HepG2 (cell line): ENCODE results near the gene FOXA1. TPM values are rescaled to one million over a fixed set of nuclear protein-coding genes. Genes with fewer than 3 reads are reported as not detected.

Experiments used
- AKAP8 ChIP-seq: sonication (generic); formaldehyde crosslinking; IDR thresholded peaks from 2 replicates; pipeline ENCODE4 v1.5.1; 2020; ENCODE audit warnings: mild to moderate bottlenecking, missing genetic modification reagents
- ARID4A ChIP-seq: sonication (generic); formaldehyde crosslinking; IDR thresholded peaks from 2 replicates; pipeline ENCODE4 v1.5.0; 2020; ENCODE audit warnings: mild to moderate bottlenecking, missing genetic modification reagents, borderline replicate concordance
- CCDC6 ChIP-seq: sonication (generic); formaldehyde crosslinking; IDR thresholded peaks from 2 replicates; pipeline ENCODE4 v1.8.1; 2022; ENCODE audit warnings: mild to moderate bottlenecking, missing genetic modification reagents, moderate library complexity
- ERF ChIP-seq: IDR thresholded peaks from 2 replicates; pipeline ENCODE4 v1.6.1; 2018; ENCODE audit warnings: missing biosample characterization, missing genetic modification reagents
- HDAC6 ChIP-seq: fragments of 200-600 bp; sonication (generic); IDR thresholded peaks from 2 replicates; pipeline ENCODE4 v1.7.0; 2017; ENCODE audit warnings: mild to moderate bottlenecking, antibody characterized with exemption, low read length, low read depth
- KDM5A ChIP-seq: fragments of 200-600 bp; sonication (generic); IDR thresholded peaks from 2 replicates; pipeline ENCODE4 v1.7.0; 2018; ENCODE audit warnings: antibody characterized with exemption, mild to moderate bottlenecking, low read length, borderline replicate concordance
- MED1 ChIP-seq: sonication (generic); formaldehyde crosslinking; IDR thresholded peaks from 2 replicates; pipeline ENCODE4 v1.4.0; 2020; ENCODE audit warnings: missing genetic modification reagents
- NFE2L1 ChIP-seq: sonication (generic); formaldehyde crosslinking; IDR thresholded peaks from 2 replicates; pipeline ENCODE4 v1.4.0; 2020; ENCODE audit warnings: missing genetic modification reagents, mild to moderate bottlenecking, borderline replicate concordance
- STAG1 ChIP-seq: sonication (generic); formaldehyde crosslinking; IDR thresholded peaks from 2 replicates; pipeline ENCODE4 v1.4.0; 2020; ENCODE audit warnings: missing genetic modification reagents
- TEF ChIP-seq: sonication (generic); formaldehyde crosslinking; IDR thresholded peaks from 2 replicates; pipeline ENCODE4 v1.5.0; 2020; ENCODE audit warnings: missing genetic modification reagents
- ZIK1 ChIP-seq: sonication (generic); formaldehyde crosslinking; IDR thresholded peaks from 2 replicates; pipeline ENCODE4 v1.5.0; 2020; ENCODE audit warnings: mild to moderate bottlenecking, low read depth, missing genetic modification reagents, borderline replicate concordance
- ZKSCAN5 ChIP-seq: sonication (generic); formaldehyde crosslinking; IDR thresholded peaks from 2 replicates; pipeline ENCODE4 v1.5.1; 2020; ENCODE audit warnings: mild to moderate bottlenecking, missing genetic modification reagents
- ZNF530 ChIP-seq: sonication (generic); formaldehyde crosslinking; IDR thresholded peaks from 2 replicates; pipeline ENCODE4 v1.5.0; 2020; ENCODE audit warnings: low read depth, mild to moderate bottlenecking, missing genetic modification reagents
- ZNF761 ChIP-seq: sonication (generic); formaldehyde crosslinking; conservative IDR thresholded peaks from 2 replicates; pipeline ENCODE4 v1.4.0; 2020; ENCODE audit warnings: mild to moderate bottlenecking, missing genetic modification reagents
- ZNF83 ChIP-seq: sonication (generic); formaldehyde crosslinking; IDR thresholded peaks from 2 replicates; pipeline ENCODE4 v1.4.0; 2020; ENCODE audit warnings: missing genetic modification reagents, mild to moderate bottlenecking, borderline replicate concordance
- ZSCAN22 ChIP-seq: sonication (generic); formaldehyde crosslinking; IDR thresholded peaks from 2 replicates; pipeline ENCODE4 v1.4.0; 2020; ENCODE audit warnings: mild to moderate bottlenecking, missing genetic modification reagents
- polyA plus RNA-seq, 8 experiments: library from polyadenylated mRNA; depleted of rRNA in 3 of 8; stranded (reverse) in 7 of 8; unstranded in 1 of 8; fragments of >200 nt; fragmentation: Illumina TruSeq in 4 of 8; extraction: Trizol in 4 of 8; gene quantifications; 2 replicates each; pipeline versions ENCODE4 v1.2.1 to v1.2.3, GENCODE V29; 2011 to 2016; ENCODE audit warnings: low read depth in 4 of 8, missing spikeins in 1 of 8, mixed read lengths in 1 of 8; ENCODE audit not compliant: insufficient read depth in 1 of 8
- total RNA-seq, 5 experiments: library from RNA; depleted of rRNA; stranded (reverse); fragments of >200 nt; fragmentation: Illumina TruSeq; extraction: Trizol; gene quantifications; 2 replicates each; pipeline ENCODE4 v1.2.3, GENCODE V29; 2016; ENCODE audit warnings: low read depth in 1 of 5
- TF ChIP-seq, protein P1 (sequence below): IDR thresholded peaks from 2 replicates; pipeline ENCODE4 v1.6.1; 2016; ENCODE audit warnings: missing compliant biosample characterization, missing genetic modification reagents, borderline replicate concordance
- TF ChIP-seq, protein P2 (sequence below): sonication (generic); formaldehyde crosslinking; IDR thresholded peaks from 2 replicates; pipeline ENCODE4 v1.8.1; 2023; ENCODE audit warnings: mild to moderate bottlenecking, missing genetic modification reagents, borderline replicate concordance

FOXA1 gene
- total and polyA plus RNA-seq, 2 of the 13 experiments (the other 11 are each of a cell fraction or from before 2014, with no cell fraction given): 43.4 to 58.6 TPM

GRCh38 chr14:37602605-37603453 lies 7.8 kb upstream of the FOXA1 start (continued):
- TF ChIP-seq ZNF83 (CRISPR knock-in tag) (peak; percentile 79), HDAC6 (no peak), ZNF530 (CRISPR knock-in tag) (no peak), NFE2L1 (no peak), ZKSCAN5 (0 out of 2 replicates have a peak, but pooled peaks have one; percentile 47), STAG1 (CRISPR knock-in tag) (peak; percentile 50), KDM5A (no peak), ERF (CRISPR knock-in tag) (peak; percentile 89), TEF (peak; percentile 67), AKAP8 (CRISPR knock-in tag) (no peak), MED1 (CRISPR knock-in tag) (peak; percentile 90), CCDC6 (no peak), ZIK1 (CRISPR knock-in tag) (peak; percentile 46; the same call in 1 of the 2 replicates), ZSCAN22 (CRISPR knock-in tag) (no peak), ZNF761 (peak; percentile 77), ARID4A (CRISPR knock-in tag) (peak; percentile 54; the same call in 1 of the 2 replicates)
- TF ChIP-seq, protein P1, sequence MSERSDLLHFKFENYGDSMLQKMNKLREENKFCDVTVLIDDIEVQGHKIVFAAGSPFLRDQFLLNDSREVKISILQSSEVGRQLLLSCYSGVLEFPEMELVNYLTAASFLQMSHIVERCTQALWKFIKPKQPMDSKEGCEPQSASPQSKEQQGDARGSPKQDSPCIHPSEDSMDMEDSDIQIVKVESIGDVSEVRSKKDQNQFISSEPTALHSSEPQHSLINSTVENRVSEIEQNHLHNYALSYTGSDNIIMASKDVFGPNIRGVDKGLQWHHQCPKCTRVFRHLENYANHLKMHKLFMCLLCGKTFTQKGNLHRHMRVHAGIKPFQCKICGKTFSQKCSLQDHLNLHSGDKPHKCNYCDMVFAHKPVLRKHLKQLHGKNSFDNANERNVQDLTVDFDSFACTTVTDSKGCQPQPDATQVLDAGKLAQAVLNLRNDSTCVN: no peak
- TF ChIP-seq, protein P2, sequence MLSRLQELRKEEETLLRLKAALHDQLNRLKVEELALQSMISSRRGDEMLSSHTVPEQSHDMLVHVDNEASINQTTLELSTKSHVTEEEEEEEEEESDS: peak; percentile 85; the same call in 1 of the 2 replicates
